ENCODE measurements around the gene MARCOL.

Gene MARCOL

GRCh38 chr5:148238418-148238794 is at the start of gene MARCOL:
Gene MARCOL (plus strand): TSS chr5:148238525. CDS start chr5:148238598, 73 bp downstream.
- H3K9ac ChIP-seq (ENCODE audit: low read depth, low read length), result no peak within 1 kb of the TSS
- H3K36me3 ChIP-seq (ENCODE audit: control insufficient read depth, insufficient read depth, low read length), result no peaks in the 10 kb centered on the region
- H3K4me1 ChIP-seq (ENCODE audit: control insufficient read depth, insufficient read depth, low read length), result no peaks in the 10 kb centered on the region
- H3K9me3 ChIP-seq (ENCODE audit: control insufficient read depth, insufficient read depth, low read length), result no peaks in the 10 kb centered on the region
- no peaks in the 10 kb centered on the region for H3K27me3 ChIP-seq (ENCODE audit: control insufficient read depth, insufficient read depth, low read length)
- no peak within 1 kb of the TSS for H3K4me3 ChIP-seq (ENCODE audit: low read depth, low read length)

- Histone ChIP-seq H3K9me3 (ENCODE audit: control insufficient read depth, insufficient read depth, low read length) (no peaks in the 10 kb centered on the region), H3K4me1 (ENCODE audit: control insufficient read depth, insufficient read depth, low read length) (no peaks in the 10 kb centered on the region), H3K36me3 (ENCODE audit: control insufficient read depth, insufficient read depth, low read length) (no peaks in the 10 kb centered on the region), H3K27me3 (ENCODE audit: control insufficient read depth, insufficient read depth, low read length) (no peaks in the 10 kb centered on the region), H3K9ac (ENCODE audit: low read depth, low read length) (no peak overlapping the region), H3K4me3 (ENCODE audit: low read depth, low read length) (no peak overlapping the region)
These were observed 47.3 kb upstream of the MARCOL start for GRCh38 chr5:148191010-148191409.

- Histone ChIP-seq H3K36me3 (ENCODE audit: control insufficient read depth, insufficient read depth, low read length) (no peaks in the 10 kb centered on the region), H3K9ac (ENCODE audit: low read depth, low read length) (no peak overlapping the region), H3K4me3 (ENCODE audit: low read depth, low read length) (no peak overlapping the region), H3K9me3 (ENCODE audit: control insufficient read depth, insufficient read depth, low read length) (no peaks in the 10 kb centered on the region), H3K27me3 (ENCODE audit: control insufficient read depth, insufficient read depth, low read length) (no peaks in the 10 kb centered on the region), H3K4me1 (ENCODE audit: control insufficient read depth, insufficient read depth, low read length) (no peaks in the 10 kb centered on the region)
These were observed 45.1 kb upstream of the MARCOL start for GRCh38 chr5:148193202-148193601.

DNA sequence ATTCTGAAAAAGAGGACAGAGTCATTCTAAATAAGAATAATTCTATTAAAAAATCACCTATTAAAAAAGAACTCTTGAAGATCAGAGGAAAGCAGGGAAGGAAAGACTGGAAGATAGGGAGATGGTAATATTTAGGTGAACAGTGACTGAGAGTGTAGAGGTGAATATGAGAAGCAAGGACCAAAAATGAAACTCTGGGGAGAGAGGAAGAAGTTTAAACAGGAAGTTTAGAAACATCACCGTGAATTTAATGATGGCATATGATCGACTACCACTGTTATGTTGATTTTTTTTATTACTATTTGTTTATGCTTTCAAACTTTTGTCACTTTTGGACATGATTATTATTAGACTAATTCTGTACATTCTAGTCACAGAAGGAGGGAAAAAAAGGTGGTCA is 37.2 kb upstream of the MARCOL start:
- Histone ChIP-seq H3K27me3 (ENCODE audit: control insufficient read depth, insufficient read depth, low read length) (no peaks in the 10 kb centered on the region), H3K4me3 (ENCODE audit: low read depth, low read length) (no peak overlapping the region), H3K9me3 (ENCODE audit: control insufficient read depth, insufficient read depth, low read length) (no peaks in the 10 kb centered on the region), H3K4me1 (ENCODE audit: control insufficient read depth, insufficient read depth, low read length) (no peaks in the 10 kb centered on the region), H3K9ac (ENCODE audit: low read depth, low read length) (no peak overlapping the region), H3K36me3 (ENCODE audit: control insufficient read depth, insufficient read depth, low read length) (no peaks in the 10 kb centered on the region)

- H3K4me3 ChIP-seq (ENCODE audit: low read depth, low read length), result no peak within 1 kb of the TSS
- no peaks in the 10 kb centered on the region for H3K36me3 ChIP-seq (ENCODE audit: control insufficient read depth, insufficient read depth, low read length)
- H3K27me3 ChIP-seq (ENCODE audit: control insufficient read depth, insufficient read depth, low read length), result no peaks in the 10 kb centered on the region
- H3K4me1 ChIP-seq (ENCODE audit: control insufficient read depth, insufficient read depth, low read length), result no peaks in the 10 kb centered on the region
- H3K9ac ChIP-seq (ENCODE audit: low read depth, low read length), result no peak within 1 kb of the TSS
- no peaks in the 10 kb centered on the region for H3K9me3 ChIP-seq (ENCODE audit: control insufficient read depth, insufficient read depth, low read length)
These were observed 35.7 kb upstream of the MARCOL start, which contains the start of gene SPINK6 for GRCh38 chr5:148202531-148203203. Gene SPINK6 (plus strand): TSS chr5:148203042. CDS start chr5:148203097, 55 bp downstream.

DNA sequence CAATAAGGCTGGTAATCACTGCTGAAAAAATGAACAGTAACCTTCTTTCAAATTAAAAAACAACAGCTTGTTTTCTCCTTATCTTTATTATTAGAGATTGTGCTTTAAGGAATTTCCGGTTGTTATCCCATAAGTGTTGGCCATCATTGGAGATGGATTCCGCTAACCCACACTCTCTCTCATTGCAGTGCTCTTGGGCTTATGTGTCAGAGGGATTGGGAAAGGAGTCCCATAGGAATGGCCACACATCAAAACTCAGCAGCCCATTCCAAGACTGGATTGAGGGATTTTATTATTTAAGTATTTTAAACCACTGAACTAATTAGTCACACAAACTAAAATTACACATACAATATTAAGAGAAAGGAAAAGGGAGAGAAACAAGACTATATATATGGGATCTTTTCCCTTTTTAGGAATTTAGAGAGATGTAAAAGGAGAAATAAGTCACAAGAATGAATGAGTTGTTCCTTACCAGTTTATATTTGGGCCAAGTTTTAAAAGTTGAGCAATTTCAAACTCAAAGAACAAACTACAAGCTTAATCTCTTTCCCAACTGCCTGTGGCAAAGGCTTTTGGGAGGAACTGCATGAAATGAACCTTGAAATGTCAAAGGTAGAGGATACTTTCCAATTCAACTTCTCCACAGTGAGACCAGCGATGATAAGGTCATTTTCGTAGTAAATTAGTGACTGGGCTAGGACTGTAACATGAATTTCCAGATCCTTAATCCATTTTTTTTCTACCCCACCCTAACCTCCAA is 33.1 kb upstream of the MARCOL start:
- Histone ChIP-seq H3K9me3 (ENCODE audit: control insufficient read depth, insufficient read depth, low read length) (no peaks in the 10 kb centered on the region), H3K4me3 (ENCODE audit: low read depth, low read length) (no peak overlapping the region), H3K27me3 (ENCODE audit: control insufficient read depth, insufficient read depth, low read length) (no peaks in the 10 kb centered on the region), H3K4me1 (ENCODE audit: control insufficient read depth, insufficient read depth, low read length) (no peaks in the 10 kb centered on the region), H3K36me3 (ENCODE audit: control insufficient read depth, insufficient read depth, low read length) (no peaks in the 10 kb centered on the region), H3K9ac (ENCODE audit: low read depth, low read length) (no peak overlapping the region)

DNA sequence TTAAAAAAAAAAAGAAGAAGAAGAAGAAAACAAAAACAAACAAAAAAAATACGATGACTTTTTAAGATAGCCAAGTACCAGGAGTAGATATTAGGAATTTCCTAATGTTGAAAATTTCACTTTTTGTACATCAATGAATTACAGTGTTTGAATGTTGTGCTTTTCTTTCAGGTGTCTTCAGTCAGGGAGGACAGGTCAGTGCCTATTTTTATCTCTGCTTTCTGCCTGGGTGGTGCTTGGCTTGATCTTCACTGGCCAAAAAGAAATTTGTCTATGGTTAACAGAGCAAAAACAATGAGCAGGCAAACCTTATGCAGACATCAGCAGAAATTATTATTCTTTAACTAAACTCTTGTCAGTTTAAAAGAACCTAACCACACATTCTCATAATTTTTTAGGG is 32.5 kb upstream of the MARCOL start:
- no peaks in the 10 kb centered on the region for H3K9me3 ChIP-seq (ENCODE audit: control insufficient read depth, insufficient read depth, low read length)
- no peak overlapping the region for H3K4me3 ChIP-seq (ENCODE audit: low read depth, low read length)
- H3K27me3 ChIP-seq (ENCODE audit: control insufficient read depth, insufficient read depth, low read length), result no peaks in the 10 kb centered on the region
- H3K4me1 ChIP-seq (ENCODE audit: control insufficient read depth, insufficient read depth, low read length), result no peaks in the 10 kb centered on the region
- no peaks in the 10 kb centered on the region for H3K36me3 ChIP-seq (ENCODE audit: control insufficient read depth, insufficient read depth, low read length)
- H3K9ac ChIP-seq (ENCODE audit: low read depth, low read length), result no peak overlapping the region

DNA sequence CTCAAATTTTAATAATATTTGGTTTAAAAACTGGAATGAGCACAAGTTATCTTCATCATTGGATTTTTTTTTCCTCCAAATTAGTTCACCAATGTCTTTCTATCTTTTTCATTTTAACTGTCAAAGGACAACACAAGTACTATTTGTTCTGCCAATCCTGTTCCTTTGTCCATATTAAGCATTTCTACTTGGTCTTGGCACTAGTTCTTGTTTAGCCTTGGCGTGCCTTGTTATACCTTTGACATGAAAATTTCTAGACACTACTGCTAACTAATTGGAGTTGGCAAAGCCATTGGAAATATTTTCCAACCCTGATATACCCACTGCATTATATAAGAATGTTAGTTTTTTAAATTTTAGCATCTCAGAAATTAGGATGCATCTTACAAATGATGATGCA is 31.7 kb upstream of the MARCOL start:
- Histone ChIP-seq H3K9me3 (ENCODE audit: control insufficient read depth, insufficient read depth, low read length) (no peaks in the 10 kb centered on the region), H3K36me3 (ENCODE audit: control insufficient read depth, insufficient read depth, low read length) (no peaks in the 10 kb centered on the region), H3K27me3 (ENCODE audit: control insufficient read depth, insufficient read depth, low read length) (no peaks in the 10 kb centered on the region), H3K4me1 (ENCODE audit: control insufficient read depth, insufficient read depth, low read length) (no peaks in the 10 kb centered on the region), H3K4me3 (ENCODE audit: low read depth, low read length) (no peak overlapping the region), H3K9ac (ENCODE audit: low read depth, low read length) (no peak overlapping the region)

- Histone ChIP-seq H3K36me3 (ENCODE audit: control insufficient read depth, insufficient read depth, low read length) (no peaks in the 10 kb centered on the region), H3K9me3 (ENCODE audit: control insufficient read depth, insufficient read depth, low read length) (no peaks in the 10 kb centered on the region), H3K9ac (ENCODE audit: low read depth, low read length) (no peak overlapping the region)
These were observed 30.1 kb upstream of the MARCOL start for GRCh38 chr5:148208226-148208625.

GRCh38 chr5:148209151-148209770 is 29.1 kb upstream of the MARCOL start:
- Histone ChIP-seq H3K36me3 (ENCODE audit: control insufficient read depth, insufficient read depth, low read length) (no peaks in the 10 kb centered on the region), H3K27me3 (ENCODE audit: control insufficient read depth, insufficient read depth, low read length) (no peaks in the 10 kb centered on the region), H3K4me3 (ENCODE audit: low read depth, low read length) (no peak overlapping the region), H3K9ac (ENCODE audit: low read depth, low read length) (no peak overlapping the region), H3K9me3 (ENCODE audit: control insufficient read depth, insufficient read depth, low read length) (no peaks in the 10 kb centered on the region), H3K4me1 (ENCODE audit: control insufficient read depth, insufficient read depth, low read length) (no peaks in the 10 kb centered on the region)

More at GRCh38 chr5:148208226-148208625, 30.1 kb upstream of the MARCOL start:
- H3K4me1 ChIP-seq (ENCODE audit: control insufficient read depth, insufficient read depth, low read length), result no peaks in the 10 kb centered on the region
- H3K4me3 ChIP-seq (ENCODE audit: low read depth, low read length), result no peak overlapping the region
- H3K27me3 ChIP-seq (ENCODE audit: control insufficient read depth, insufficient read depth, low read length), result no peaks in the 10 kb centered on the region

DNA sequence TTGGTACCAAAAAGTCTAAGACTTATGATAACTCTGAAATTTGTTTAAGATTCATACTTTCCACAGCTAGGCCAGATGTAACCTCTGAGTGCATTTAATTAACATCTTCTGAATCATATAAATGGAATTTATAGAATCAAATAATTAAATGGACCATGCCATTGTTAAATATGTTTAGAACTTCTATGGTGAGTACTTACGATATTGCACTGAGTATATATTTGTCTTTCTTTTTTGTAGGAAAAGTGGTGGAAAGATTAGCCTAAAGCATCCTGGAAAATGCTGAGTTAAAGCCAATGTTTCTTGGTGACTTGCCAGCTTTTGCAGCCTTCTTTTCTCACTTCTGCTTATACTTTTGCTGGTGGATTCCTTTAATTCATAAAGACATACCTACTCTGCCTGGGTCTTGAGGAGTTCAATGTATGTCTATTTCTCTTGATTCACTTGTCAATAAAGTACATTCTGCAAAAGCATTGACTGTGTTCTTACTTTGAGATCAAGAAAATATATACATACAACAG is 23.6 kb upstream of the MARCOL start:
- Histone ChIP-seq H3K4me1 (ENCODE audit: control insufficient read depth, insufficient read depth, low read length) (no peaks in the 10 kb centered on the region), H3K9me3 (ENCODE audit: control insufficient read depth, insufficient read depth, low read length) (no peaks in the 10 kb centered on the region), H3K9ac (ENCODE audit: low read depth, low read length) (no peak overlapping the region), H3K36me3 (ENCODE audit: control insufficient read depth, insufficient read depth, low read length) (no peaks in the 10 kb centered on the region), H3K4me3 (ENCODE audit: low read depth, low read length) (no peak overlapping the region), H3K27me3 (ENCODE audit: control insufficient read depth, insufficient read depth, low read length) (no peaks in the 10 kb centered on the region)

Data from iPS-15b (cell line).